HG03520 (cell line): Measurements from ENCODE around the gene SERAC1.
A peak's percentile ranks its signal among the peaks of the same experiment; 100 is the strongest.
"Not testable (repeated sequence)": the region's sequence is repeated elsewhere in the genome, so short reads cannot be mapped to it uniquely, and the experiment has no call there.

Experiments used
- ATAC-seq: cut with Tn5 transposase; IDR thresholded peaks from one replicate; pipeline ENCODE4 v1.9.1; 2021; ENCODE audit warnings: mild to moderate bottlenecking, moderate library complexity; ENCODE audit not compliant: unreplicated experiment

The SERAC1 gene

GRCh38 chr6:158168040-158168289 is at the start of gene SERAC1:
Gene SERAC1 (minus strand): TSS chr6:158168262. CDS start chr6:158158363, 9,899 bp downstream.
- peak; percentile 30 for ATAC-seq

- peak; percentile 91 for ATAC-seq
These were observed 46.0 kb upstream of the SERAC1 start for GRCh38 chr6:158213925-158214674.

GRCh38 chr6:158211273-158212055 is 43.4 kb upstream of the SERAC1 start:
- no peak for ATAC-seq

GRCh38 chr6:158209582-158210333 is 41.7 kb upstream of the SERAC1 start:
- not testable (repeated sequence) for ATAC-seq

- not testable (repeated sequence) for ATAC-seq
These were observed 40.4 kb upstream of the SERAC1 start for GRCh38 chr6:158208226-158209030.

- peak; percentile 90 for ATAC-seq
These were observed 39.3 kb upstream of the SERAC1 start for GRCh38 chr6:158207422-158207788.

- no peak for ATAC-seq
These were observed 38.8 kb upstream of the SERAC1 start for GRCh38 chr6:158206740-158207421.

- ATAC-seq: no peak
These were observed 37.3 kb upstream of the SERAC1 start for GRCh38 chr6:158205169-158205944.

- no peak for ATAC-seq
These were observed 30.4 kb upstream of the SERAC1 start for GRCh38 chr6:158198461-158198860.

GRCh38 chr6:158194487-158195280 is 26.6 kb upstream of the SERAC1 start:
- ATAC-seq: no peak

- ATAC-seq: no peak
These were observed 23.7 kb upstream of the SERAC1 start for GRCh38 chr6:158191761-158192160.

GRCh38 chr6:158191032-158191431 is 23.0 kb upstream of the SERAC1 start:
- ATAC-seq: no peak

GRCh38 chr6:158188591-158188990 is 20.5 kb upstream of the SERAC1 start:
- no peak for ATAC-seq

GRCh38 chr6:158185729-158186456 is 17.8 kb upstream of the SERAC1 start:
- no peak for ATAC-seq

GRCh38 chr6:158184608-158185007 is 16.5 kb upstream of the SERAC1 start:
- no peak for ATAC-seq

- ATAC-seq: not testable (repeated sequence)
These were observed 15.3 kb upstream of the SERAC1 start for GRCh38 chr6:158183174-158183972.

GRCh38 chr6:158177712-158178111 is 9.7 kb upstream of the SERAC1 start:
- ATAC-seq: not testable (repeated sequence)
